DMS53 treated with DMSO at 0.1 percent for 48 hours (cell line): ENCODE measurements around the gene FAM124A.

ENCODE experiments used
- DNase-seq: peaks from one replicate; lab custom pipeline; 2025; ENCODE audit not compliant: unreplicated experiment; lab: John Stamatoyannopoulos, UW

The FAM124A gene

DNA sequence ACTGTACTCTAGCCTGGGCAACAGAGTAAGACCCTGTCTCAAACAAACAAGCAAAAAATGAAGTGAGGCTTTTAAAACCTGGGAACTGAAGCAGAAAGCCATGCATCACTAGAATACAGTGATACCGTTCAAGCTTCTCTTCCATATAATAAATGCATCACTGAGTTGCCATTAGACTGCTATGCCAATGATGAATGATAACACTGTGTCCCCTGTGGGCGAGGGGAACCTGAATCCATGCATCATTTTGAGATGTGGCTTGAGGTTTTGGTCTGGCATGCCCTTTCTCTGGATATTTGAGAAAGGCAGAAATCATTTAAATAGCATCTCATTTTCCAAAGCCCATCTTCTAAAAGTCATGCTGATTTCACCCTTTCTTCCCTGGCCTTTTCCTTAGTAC is 1.5 kb upstream of the FAM124A start:
- DNase-seq = no peak

DNA sequence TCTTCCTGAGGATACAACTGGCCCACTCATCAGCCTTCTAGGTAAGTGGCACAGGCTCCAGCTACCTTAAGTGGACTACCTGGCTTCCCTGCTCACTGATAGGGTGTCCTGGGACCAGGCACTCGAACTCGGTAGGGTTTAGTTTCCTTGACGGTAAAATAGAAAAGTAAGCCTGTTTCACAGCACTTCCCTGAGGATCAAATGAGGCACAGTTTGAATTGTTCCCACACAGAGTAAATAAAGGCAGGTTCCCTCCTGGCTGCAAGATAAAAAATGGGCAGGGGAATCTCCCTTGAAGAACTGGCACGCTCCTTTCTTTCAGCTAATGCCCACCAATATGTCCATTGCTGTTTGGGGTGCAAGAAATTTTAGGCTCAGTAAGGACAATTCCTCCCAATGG is 1.1 kb upstream of the FAM124A start:
- no peak for DNase-seq

DNA sequence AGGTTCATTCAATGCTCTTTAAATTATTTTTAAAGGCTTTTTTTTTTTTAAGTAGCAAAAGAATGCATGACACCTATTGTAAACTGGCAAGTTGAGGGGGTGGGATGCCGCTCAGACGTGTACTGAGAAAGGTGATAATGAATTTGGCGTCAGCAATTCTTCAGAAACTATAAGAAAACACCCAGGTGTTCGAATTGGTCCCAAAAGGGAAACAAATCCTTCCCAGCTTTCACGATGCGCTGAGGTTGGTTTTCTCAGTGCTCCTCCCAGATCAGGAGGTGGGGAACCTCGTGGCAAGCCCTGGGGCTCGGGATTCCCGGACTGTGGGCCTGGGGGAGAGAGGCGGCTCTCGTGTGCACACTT is 543 bp upstream of the FAM124A start:
- DNase-seq = no peak

DNA sequence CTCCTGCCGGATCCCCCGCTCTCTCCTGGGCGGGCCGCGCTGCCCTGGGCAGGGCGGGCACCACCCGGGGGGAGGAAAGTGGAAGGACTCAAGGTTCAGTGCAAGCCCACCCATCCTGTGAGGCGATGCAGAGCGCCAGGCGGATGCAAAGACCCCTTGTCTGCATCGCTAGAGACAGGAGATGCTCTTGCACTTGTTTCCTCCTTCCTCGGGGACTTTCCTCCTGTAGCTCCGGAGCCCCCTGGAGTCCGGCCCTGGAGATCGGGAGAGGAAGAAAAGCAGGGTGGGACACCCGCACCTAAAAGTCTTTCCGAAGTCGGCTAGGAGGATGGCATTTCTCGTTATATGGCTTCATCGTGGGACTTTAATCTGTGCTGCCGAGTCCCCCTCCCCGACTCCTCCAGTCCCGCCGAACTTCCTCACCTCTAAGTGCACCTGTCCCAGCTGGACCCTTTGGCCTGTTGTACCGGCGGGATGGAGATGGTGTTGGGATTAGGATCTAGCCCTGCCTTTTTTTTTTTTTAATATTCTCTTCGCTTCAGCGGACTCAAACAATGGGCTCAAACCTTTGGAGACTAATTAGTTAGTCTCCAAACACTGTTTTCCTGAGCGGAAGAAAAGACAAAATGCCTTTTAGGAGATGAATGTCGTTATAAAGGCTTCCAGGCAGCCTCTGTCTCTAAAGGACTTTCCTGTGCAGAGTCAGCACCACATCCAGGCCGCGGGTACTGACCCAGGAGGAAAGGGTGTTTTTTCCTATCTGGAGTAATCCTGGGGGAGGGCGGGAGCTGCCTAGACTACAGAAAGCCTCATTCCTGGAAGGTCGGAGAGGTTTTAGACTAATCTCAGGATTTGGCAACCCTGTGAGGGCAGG is 725 bp downstream of the FAM124A start:
- DNase-seq = no peak

DNA sequence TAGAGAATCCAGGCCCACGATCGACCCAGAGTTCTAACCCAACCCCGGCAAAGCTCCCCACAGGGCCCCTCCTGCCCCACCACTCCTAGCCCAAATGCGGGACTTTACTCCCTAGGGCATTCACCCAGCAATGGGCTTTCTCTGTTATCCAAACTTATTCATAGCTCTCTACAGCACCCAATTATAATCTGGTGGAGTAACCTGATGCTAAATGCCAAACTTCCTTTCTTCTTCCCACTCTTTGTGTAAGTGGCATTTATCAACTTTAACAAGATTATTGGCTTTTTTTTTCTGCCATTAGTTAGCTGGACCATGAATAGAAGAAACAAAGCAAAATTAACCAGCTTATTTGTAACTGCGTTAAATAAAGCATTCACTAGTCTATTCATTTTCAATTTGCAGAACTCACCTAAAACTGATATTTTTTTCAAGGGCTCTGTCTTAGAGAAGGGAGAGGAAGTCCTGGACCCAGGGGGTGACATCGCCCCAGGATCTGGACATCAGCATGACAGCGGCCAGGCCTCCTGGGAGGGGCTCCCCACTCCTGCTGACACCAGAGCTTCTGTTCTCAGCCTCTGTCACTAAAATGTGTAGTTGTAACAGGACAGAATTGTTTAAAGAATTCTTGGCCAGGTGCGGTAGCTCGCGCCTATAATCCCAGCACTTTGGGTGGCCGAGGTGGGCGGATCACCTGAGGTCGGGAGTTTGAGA is 1.5 kb downstream of the FAM124A start:
- DNase-seq = no peak

DNA sequence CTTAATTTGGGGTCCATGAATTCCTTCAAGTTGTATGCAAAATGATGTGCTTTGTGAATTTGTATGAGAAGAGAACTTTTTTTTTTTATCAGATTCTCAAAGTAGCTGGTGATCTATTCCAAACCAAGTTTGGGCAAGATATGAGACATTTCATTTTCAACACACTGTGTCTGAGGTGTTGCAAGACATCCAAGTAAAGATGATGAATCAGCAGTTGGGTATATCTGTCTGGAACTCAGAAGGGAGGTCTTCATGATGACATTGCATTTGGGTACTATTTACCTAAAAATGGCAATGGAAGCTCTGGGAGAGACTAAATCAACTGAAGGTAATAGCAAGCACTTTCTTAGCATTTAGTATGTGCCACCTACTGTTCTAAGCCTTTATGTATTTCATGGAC is 2.8 kb downstream of the FAM124A start:
- DNase-seq = no peak

DNA sequence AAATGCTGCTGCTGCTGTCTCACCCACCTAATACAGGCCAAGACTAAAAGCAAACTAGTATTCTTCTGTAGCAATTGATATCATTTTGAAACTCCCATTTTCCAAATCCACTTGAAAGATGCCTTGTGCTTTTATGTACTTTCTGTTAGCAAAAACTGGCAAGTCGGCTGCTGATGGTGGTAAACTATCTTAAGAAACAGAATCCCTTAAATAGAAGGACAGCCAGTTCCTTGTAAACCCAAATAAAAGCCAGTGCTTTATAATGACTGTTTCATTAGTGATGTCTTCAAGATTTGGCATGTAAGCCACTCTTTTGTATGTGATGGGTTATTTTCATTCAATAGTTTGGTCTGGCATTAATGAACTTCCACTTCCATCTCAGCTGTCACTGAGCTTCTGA is 5.2 kb downstream of the FAM124A start:
- no peak for DNase-seq

DNA sequence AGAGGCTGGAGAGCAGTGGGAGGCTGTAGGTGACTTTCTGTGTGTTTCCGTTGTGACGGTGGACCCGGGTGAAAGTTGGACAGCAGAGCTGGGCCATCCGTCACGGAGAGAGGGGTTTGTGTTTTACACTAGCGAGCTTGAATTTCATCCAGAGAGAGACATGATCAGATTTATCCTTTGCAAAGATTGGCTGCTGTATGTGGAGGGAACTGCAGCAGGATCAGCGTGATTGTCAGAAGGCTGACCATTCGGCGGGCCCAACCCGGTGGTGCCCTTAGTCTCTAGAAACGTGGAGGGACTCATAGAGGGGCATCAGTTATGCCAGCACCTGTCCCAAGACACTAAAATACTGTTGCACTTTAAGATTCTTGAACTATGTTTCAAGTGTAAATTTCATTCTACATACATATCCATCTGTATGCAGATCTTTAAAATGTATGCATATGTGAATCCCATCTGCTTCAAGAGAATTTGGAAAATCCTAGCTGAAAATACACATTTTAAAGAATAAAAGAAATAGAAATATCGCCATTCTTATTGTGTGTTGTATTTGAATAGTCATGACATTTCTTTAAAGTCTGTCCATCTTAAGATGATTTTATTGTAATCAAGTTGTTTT is 7.0 kb downstream of the FAM124A start:
- DNase-seq = no peak

DNA sequence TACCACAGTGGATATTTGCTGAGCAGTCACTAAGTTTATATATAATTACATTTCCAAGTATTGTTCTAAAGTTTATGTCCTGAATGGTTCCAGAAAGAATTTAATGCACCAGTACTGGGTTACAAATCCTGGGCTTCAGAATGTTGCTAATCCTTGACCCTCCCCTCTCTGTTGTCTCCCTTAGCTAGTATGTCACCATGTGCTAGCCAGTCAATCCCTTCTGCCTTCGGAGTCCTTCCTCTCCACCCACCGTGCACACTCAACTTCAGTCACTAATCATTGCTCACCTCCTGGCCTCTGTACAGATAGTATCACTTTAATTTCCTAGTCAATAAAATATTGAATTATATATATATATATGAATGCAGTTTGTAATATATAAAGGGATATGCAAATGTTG is 7.5 kb downstream of the FAM124A start:
- no peak for DNase-seq

DNA sequence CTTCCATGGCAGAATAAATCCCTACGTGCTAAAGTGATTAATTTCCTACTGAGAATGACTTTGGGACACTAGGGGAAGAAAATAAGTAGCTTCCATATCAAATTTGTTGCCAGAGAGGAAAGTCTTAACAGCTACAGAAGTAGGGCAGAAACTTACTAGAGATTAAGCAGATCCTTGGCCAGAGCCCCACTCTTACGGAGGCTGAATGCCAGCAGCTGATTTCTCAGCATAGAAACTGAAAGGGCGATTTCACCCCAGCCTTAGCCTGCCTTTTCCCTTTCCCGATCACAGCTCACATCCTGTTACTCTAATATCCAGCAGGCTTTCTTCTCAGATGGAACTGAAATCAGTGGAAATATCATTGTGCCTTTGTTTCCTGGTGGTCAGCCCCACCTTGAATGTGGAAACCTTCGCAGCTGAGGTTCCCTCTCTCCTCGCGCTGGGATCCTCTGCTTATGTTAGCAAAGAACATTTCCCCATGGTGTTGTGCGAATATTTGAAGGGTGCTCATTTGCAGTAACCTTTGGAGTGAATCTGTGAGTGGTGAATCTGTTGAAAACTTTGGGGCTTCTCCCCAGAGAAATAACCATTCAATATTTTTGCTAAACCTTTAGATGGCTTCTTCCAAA is 8.4 kb downstream of the FAM124A start:
- no peak for DNase-seq

DNA sequence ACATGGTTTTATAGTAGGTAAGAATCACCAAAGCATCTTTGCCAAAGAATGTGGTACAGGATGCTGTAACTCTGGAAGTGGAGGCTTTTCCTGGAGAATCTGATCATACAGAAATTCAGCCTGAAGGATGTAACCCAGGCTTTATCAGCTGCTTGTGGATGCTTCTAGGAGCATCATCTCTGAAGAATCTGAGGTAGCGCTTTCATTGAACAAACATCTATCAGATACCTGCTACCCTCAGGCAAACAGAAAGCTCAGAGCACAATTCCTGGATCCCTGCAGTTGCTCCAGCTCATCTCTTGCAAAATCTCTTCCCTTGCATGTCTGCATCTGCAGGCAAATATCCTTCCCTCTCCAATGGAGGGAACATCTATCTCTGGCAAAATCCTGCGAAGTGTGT is 9.3 kb downstream of the FAM124A start:
- DNase-seq = no peak

DNA sequence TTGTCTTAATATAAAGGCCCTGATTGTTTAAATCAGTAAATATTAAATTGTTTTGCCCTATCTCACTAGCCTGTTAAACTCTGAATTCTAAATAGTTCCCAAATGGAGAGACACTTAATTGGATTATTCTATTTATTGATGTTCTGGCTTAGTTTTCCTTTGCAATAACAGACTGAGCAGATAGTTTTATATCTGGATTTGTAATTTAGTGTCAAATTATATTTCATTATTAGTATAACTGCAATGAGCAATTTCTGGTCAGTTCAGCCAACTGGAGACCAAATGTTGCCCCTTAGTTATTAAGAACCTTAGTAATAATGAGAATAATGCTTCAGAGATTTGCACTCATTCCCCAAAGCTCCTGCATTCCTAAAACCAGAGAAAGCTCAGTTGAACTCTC is 10.1 kb downstream of the FAM124A start:
- no peak for DNase-seq

DNA sequence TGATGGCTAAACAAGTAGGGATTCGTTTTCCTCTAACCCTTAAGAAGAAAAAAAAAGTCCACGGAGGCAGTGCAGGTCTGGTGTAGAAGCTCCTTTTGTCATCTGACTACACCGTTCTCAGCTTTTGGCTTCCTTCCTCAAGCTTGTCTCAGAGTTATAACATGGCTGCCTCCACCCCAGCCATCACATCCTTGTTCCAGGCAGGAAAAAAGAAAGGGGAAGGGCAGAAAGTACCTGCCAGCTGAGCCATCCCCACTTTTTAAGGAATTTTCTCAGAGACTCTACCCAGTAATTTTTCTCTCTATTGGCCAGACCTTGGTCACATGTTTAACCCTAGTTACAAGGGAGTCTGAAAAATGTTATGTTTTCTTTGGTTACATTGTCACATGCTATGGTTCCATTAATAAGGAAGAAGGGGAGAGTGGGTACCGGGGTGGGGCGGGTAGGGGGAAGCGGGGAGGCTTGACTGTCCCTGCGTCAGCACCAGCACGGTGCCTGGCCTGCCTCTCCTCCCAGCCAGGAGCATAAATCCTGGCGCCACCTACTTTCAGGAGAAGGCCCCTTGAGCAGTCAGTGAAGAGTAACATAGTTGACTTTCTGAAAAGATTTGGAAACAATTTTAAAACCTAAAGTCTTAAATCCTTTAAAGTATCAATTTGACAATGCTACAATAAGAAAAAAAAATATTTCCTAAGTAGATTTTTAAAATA is 11.1 kb downstream of the FAM124A start:
- DNase-seq = no peak

DNA sequence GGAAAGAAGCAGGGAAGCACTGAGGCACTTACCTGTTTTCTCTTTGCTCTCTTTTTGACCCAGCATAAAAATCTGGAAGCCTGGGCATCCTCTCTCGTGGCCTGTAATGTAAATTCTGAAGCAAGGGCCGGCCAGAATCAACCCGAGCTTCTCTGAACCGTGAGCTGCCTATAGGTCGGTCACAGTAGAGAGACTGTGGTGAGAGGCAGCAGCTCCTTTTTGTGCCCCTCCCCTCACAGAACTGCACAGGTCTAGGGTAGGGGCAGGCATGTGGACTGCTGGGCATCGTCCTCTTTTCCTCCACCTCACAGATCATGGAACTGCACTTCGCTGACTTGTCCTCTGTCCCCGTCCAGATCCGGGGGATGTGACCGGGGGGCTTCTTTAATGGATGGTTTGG is 12.5 kb downstream of the FAM124A start:
- no peak for DNase-seq

DNA sequence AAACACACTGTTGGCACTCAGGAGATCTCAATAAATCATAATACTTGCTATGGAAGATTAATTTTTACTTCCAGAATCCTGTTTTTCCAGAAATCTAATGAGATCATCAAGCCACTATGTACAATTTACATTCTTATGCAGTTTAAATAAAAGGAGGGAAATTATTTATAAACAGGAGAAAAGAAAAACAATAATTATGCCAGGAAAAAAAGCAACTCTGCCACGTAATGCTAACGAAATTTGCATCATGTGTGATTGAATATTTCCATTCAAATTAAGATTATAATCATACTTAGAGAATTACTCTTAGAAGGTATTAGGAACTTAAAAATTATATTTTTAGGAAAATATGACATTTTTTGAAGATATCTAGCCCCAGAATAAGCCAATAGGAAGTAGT is 13.0 kb downstream of the FAM124A start:
- no peak for DNase-seq

DNA sequence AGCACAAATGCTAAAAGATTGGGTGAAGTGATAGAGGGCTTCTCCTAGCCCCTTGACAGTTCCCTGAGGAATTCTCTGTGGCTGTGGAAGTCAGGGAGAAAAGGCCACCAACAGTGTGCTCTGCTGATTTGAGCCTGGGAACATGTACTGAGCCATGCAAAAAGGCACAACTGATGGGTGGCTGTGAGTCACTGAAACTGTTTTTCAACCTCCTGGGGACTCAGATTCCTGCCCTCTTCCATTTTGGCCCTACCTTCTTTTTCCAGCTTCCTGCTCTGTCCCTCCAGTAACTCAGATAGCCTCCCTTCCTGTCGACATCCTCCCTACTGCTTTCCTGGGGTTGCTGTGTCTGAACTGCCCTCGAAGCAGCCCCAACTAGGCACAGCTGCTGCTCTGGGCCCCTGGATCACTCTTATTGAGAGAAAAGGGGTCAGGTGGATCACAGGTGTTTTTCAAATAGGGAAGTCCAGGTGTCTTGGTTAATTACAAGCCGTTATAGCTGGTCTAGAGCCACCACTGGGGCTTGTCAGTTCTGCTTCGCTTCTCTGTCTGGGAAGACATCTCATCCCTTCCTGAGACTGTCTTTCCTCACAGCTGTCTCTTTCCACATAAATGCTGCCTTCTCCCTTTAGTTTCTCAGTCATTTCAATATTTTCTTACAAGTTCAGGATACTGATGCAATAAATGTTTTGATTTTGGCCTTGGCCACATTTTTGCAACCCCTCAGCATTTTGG is 13.7 kb downstream of the FAM124A start:
- no peak for DNase-seq

DNA sequence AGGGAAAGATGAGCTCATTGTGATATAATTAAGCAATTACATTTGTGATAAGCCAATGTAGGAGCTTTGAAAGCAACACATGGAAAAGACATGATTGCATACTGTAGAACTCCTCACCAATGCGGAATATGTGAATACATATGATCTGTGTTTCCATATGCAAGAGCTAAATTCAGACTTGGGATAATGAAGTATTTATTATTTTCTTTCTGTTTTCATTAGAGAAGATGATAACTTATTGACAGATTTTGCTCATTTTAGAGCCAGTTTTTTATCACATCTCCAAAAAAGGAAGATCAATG is 14.2 kb downstream of the FAM124A start:
- no peak for DNase-seq

DNA sequence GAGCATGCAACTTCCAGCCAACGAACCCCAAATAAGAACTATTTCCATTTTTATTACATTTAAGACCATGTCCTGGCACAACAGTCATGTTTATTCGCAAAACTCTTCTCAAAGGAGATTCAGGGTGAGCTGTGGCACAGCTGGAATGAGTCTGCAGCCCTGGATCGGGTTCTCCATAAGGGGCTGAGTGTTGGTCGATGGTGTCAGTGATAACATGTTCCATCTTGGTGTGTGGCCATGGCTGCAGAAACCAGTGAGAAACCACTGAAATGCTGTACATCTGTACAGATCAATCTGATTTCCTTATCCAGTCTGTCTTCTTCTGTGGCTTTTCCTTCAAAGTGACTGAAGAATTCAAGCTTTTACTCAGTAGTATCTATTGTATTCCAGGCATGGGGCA is 15.2 kb downstream of the FAM124A start:
- DNase-seq = no peak

DNA sequence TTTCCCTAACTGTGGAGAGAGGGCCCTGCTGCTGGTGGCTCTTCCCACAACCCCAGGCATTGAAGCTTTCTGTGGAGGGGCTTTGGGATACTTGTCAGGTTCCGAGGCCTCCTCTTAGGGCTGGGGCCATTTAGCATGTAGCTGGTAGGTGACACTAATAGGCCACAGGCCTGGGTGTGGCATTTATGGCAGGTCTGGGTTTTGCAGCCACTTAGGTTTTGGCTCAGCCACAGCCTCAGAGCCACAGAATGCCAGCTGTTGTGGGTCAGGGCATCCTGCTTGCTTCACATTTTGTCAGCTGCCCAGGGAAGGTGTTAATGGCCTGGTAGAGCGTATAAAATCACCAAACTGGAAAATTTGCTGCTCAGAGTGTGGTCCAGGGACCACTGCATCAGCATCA is 15.7 kb downstream of the FAM124A start:
- DNase-seq = no peak

DNA sequence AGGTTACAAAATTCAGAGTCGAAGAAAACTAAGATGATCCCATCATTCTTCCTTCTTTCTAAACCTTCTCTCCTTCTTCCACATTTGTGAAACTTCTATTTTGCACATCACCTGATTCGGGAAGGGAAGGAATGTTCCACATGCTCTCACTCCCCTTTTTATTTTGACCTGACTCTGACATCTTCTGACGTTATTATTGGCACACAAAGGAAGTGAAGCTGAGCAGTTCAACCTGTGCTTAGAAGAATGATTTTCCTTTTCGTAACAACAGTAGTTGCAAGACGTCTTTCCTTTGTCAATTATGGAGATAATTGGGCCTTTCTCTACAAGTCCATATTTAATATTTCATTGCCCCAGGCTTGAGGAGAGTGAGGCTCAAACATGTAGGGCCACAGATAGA is 18.0 kb downstream of the FAM124A start:
- no peak for DNase-seq

DNA sequence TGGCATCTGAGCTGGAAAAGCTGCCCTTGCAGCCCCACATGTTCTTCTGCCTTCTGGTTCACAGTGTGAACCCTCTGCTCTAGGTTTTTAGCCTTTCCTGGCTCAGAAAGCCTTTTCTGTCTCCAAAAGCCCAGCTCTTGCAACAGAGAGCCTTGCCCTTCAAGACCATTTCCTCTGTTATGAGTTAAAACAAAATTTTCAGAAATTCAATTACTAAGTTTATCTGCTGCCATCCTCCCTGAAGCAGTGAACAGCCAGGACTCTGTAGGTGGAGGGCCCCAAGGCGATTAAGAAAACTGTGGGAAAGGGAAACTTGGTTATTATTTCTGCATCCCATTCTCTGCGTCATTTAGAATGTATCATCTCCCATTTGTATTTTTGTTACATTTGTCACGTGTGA is 18.8 kb downstream of the FAM124A start:
- no peak for DNase-seq
